ENCODE results near the gene DCHS2. TPM values are rescaled to one million over a fixed set of nuclear protein-coding genes. Genes with fewer than 3 reads are reported as not detected.

DCHS2 gene
- total RNA-seq, 4 donors from 2014 or later = 0.26 to 0.93 (median 0.58) TPM

GRCh38 chr4:154456240-154456639 is 35.4 kb downstream of the DCHS2 start:
- no peak for DNase-seq (ENCODE audit: low spot score in 2 of 2)
- Histone ChIP-seq H3K27me3 (peaks cover 3% of the 10 kb centered on the region), H3K4me1 (no peaks in the 10 kb centered on the region), H3K4me3 (no peak overlapping the region), H3K36me3 (no peaks in the 10 kb centered on the region), H3K27ac (no peak overlapping the region), H3K9me3 (no peaks in the 10 kb centered on the region)
- WGBS = 88% methylated on average over 6 of the region's 6 CpGs
- TF ChIP-seq EP300 (IDR thresholded peaks at IDR 0.05) (no peak), POLR2A (IDR thresholded peaks at IDR 0.05) (no peak), POLR2AphosphoS5 (IDR thresholded peaks at IDR 0.05) (no peak), CTCF (IDR thresholded peaks at IDR 0.05) (no peak)

DNA sequence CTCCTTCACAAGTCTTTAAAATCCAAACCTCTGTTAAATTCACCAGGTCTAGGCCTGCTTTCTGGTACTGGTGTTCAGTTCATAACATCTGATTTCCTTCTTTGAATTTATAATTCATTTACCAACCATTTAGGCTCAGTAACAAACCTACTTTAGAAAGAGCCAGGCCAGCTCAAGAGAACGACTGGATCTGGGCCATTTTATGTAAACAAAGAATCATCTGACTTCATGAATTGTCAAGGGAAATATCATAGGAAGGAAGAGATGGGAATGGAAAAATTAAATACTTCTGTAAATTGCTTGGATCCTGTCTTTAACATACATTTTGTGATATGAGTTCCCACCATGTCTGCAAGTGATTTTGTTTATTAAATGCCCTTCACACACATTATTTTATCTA is 36.5 kb downstream of the DCHS2 start:
- TF ChIP-seq EP300 (IDR thresholded peaks at IDR 0.05) (no peak), POLR2AphosphoS5 (IDR thresholded peaks at IDR 0.05) (no peak), CTCF (IDR thresholded peaks at IDR 0.05) (no peak), POLR2A (IDR thresholded peaks at IDR 0.05) (no peak)
- 29% methylated on average over 1 of the region's 1 CpG for WGBS
- no peak for DNase-seq (ENCODE audit: low spot score in 2 of 2)

DNA sequence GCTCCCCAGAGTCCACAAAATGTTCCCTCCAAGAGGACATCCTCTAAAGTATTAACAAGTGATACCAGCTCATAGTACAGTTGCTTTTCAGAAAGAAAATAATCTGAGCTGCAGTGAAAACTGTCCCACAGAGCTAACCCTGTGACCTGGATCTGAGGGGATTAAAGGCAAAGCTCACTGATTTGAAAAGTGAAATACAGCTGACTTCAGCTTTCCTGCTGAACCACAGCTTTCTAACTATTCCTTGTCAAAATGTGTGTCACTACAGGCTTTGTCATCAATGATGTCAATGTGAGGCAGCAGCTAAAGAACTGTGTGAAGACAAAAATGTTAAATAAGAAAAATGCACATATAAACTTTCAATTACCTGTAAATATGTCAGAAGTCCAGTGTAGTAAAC is 36.9 kb downstream of the DCHS2 start:
- Histone ChIP-seq H3K4me1 (no peaks in the 10 kb centered on the region), H3K27ac (no peak overlapping the region), H3K36me3 (no peaks in the 10 kb centered on the region), H3K4me3 (no peak overlapping the region), H3K9me3 (no peaks in the 10 kb centered on the region), H3K27me3 (peaks cover 3% of the 10 kb centered on the region)
- TF ChIP-seq POLR2A (IDR thresholded peaks at IDR 0.05) (no peak), EP300 (IDR thresholded peaks at IDR 0.05) (no peak), CTCF (IDR thresholded peaks at IDR 0.05) (no peak), POLR2AphosphoS5 (IDR thresholded peaks at IDR 0.05) (no peak)
- DNase-seq (ENCODE audit: low spot score in 2 of 2) = no peak

More for the DNA sequence above, 36.5 kb downstream of the DCHS2 start:
- H3K4me3 ChIP-seq = no peak overlapping the region
- peaks cover 3% of the 10 kb centered on the region for H3K27me3 ChIP-seq
- H3K36me3 ChIP-seq = no peaks in the 10 kb centered on the region
- no peaks in the 10 kb centered on the region for H3K4me1 ChIP-seq
- no peak overlapping the region for H3K27ac ChIP-seq
- H3K9me3 ChIP-seq = no peaks in the 10 kb centered on the region

- H3K27ac ChIP-seq = no peak overlapping the region
- no peaks in the 10 kb centered on the region for H3K9me3 ChIP-seq
- TF ChIP-seq POLR2AphosphoS5 (IDR thresholded peaks at IDR 0.05) (no peak), CTCF (IDR thresholded peaks at IDR 0.05) (no peak), POLR2A (IDR thresholded peaks at IDR 0.05) (no peak), EP300 (IDR thresholded peaks at IDR 0.05) (no peak)
- peaks cover 3% of the 10 kb centered on the region for H3K27me3 ChIP-seq
- H3K4me3 ChIP-seq = no peak overlapping the region
- H3K4me1 ChIP-seq = no peaks in the 10 kb centered on the region
- no peak for DNase-seq (ENCODE audit: low spot score in 2 of 2)
- H3K36me3 ChIP-seq = no peaks in the 10 kb centered on the region
- WGBS = 79% methylated on average over 5 of the region's 5 CpGs
These were observed 38.7 kb downstream of the DCHS2 start for GRCh38 chr4:154452798-154453346.

DNA sequence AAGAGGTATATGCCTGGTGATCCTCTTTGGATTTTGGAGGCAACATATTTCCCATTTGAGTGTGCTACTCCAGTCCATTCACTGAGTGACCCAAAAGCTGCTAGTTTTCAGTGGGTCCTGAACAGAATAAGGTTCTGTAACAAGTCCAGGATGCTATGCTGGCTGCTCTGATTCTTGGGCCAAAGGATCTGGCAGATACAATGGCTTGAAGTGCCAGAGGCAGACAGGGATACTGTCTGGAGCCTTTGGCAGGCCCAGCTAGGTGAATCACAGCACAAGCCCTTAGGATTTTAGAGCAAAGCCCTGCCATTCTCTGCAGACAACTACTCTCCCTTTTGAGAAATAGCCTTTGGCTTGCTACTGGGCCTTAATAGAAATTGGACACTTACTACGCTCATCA is 40.6 kb downstream of the DCHS2 start:
- H3K4me3 ChIP-seq = no peak overlapping the region
- H3K27me3 ChIP-seq = no peaks in the 10 kb centered on the region
- no peaks in the 10 kb centered on the region for H3K36me3 ChIP-seq
- H3K9me3 ChIP-seq = no peaks in the 10 kb centered on the region
- TF ChIP-seq POLR2A (IDR thresholded peaks at IDR 0.05) = no peak
- no peak for DNase-seq (ENCODE audit: low spot score in 2 of 2)
- WGBS = 57% methylated on average over 1 of the region's 1 CpG
- no peaks in the 10 kb centered on the region for H3K4me1 ChIP-seq
- no peak overlapping the region for H3K27ac ChIP-seq

GRCh38 chr4:154444958-154445357 is 46.6 kb downstream of the DCHS2 start:
- no peaks in the 10 kb centered on the region for H3K36me3 ChIP-seq
- 75% methylated on average over 2 of the region's 2 CpGs for WGBS
- H3K4me1 ChIP-seq = no peaks in the 10 kb centered on the region
- H3K9me3 ChIP-seq = no peaks in the 10 kb centered on the region
- no peak overlapping the region for H3K27ac ChIP-seq
- TF ChIP-seq POLR2AphosphoS5 (IDR thresholded peaks at IDR 0.05) (no peak), POLR2A (IDR thresholded peaks at IDR 0.05) (no peak), EP300 (IDR thresholded peaks at IDR 0.05) (no peak), CTCF (IDR thresholded peaks at IDR 0.05) (no peak)
- H3K4me3 ChIP-seq = no peak overlapping the region
- H3K27me3 ChIP-seq = no peaks in the 10 kb centered on the region
- no peak for DNase-seq (ENCODE audit: low spot score in 2 of 2)

All from suprapubic skin (tissue), 4 donors.